ENCODE results near the gene FBP1.

- TF ChIP-seq RARB (CRISPR knock-in tag; IDR thresholded peaks at IDR 0.05) (no peak), BACH2 (CRISPR knock-in tag; IDR thresholded peaks at IDR 0.05; ENCODE audit: borderline replicate concordance) (no peak), ZC3H10 (CRISPR knock-in tag; IDR thresholded peaks at IDR 0.05) (no peak), CSDC2 (CRISPR knock-in tag; IDR thresholded peaks at IDR 0.05) (no peak), PPARA (CRISPR knock-in tag; IDR thresholded peaks at IDR 0.05; ENCODE audit: borderline replicate concordance) (no peak), ZNF70 (CRISPR knock-in tag; IDR thresholded peaks at IDR 0.05) (no peak), ZFP30 (CRISPR knock-in tag; IDR thresholded peaks at IDR 0.05) (no peak), TCF4 (CRISPR knock-in tag; IDR thresholded peaks at IDR 0.05; ENCODE audit: borderline replicate concordance) (no peak), TOX (CRISPR knock-in tag; IDR thresholded peaks at IDR 0.05; ENCODE audit: borderline replicate concordance) (no peak)
- TF ChIP-seq, protein P1, sequence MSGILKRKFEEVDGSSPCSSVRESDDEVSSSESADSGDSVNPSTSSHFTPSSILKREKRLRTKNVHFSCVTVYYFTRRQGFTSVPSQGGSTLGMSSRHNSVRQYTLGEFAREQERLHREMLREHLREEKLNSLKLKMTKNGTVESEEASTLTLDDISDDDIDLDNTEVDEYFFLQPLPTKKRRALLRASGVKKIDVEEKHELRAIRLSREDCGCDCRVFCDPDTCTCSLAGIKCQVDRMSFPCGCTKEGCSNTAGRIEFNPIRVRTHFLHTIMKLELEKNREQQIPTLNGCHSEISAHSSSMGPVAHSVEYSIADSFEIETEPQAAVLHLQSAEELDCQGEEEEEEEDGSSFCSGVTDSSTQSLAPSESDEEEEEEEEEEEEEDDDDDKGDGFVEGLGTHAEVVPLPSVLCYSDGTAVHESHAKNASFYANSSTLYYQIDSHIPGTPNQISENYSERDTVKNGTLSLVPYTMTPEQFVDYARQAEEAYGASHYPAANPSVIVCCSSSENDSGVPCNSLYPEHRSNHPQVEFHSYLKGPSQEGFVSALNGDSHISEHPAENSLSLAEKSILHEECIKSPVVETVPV (CRISPR knock-in tag; IDR thresholded peaks at IDR 0.05): no peak
- TF ChIP-seq, protein P2, sequence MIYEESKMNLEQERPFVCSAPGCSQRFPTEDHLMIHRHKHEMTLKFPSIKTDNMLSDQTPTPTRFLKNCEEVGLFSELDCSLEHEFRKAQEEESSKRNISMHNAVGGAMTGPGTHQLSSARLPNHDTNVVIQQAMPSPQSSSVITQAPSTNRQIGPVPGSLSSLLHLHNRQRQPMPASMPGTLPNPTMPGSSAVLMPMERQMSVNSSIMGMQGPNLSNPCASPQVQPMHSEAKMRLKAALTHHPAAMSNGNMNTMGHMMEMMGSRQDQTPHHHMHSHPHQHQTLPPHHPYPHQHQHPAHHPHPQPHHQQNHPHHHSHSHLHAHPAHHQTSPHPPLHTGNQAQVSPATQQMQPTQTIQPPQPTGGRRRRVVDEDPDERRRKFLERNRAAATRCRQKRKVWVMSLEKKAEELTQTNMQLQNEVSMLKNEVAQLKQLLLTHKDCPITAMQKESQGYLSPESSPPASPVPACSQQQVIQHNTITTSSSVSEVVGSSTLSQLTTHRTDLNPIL (CRISPR knock-in tag; IDR thresholded peaks at IDR 0.05; ENCODE audit: low read depth): no peak
- TF ChIP-seq, protein P3, sequence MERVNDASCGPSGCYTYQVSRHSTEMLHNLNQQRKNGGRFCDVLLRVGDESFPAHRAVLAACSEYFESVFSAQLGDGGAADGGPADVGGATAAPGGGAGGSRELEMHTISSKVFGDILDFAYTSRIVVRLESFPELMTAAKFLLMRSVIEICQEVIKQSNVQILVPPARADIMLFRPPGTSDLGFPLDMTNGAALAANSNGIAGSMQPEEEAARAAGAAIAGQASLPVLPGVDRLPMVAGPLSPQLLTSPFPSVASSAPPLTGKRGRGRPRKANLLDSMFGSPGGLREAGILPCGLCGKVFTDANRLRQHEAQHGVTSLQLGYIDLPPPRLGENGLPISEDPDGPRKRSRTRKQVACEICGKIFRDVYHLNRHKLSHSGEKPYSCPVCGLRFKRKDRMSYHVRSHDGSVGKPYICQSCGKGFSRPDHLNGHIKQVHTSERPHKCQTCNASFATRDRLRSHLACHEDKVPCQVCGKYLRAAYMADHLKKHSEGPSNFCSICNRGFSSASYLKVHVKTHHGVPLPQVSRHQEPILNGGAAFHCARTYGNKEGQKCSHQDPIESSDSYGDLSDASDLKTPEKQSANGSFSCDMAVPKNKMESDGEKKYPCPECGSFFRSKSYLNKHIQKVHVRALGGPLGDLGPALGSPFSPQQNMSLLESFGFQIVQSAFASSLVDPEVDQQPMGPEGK (CRISPR knock-in tag; IDR thresholded peaks at IDR 0.05; ENCODE audit: borderline replicate concordance): no peak
These were observed 40.2 kb downstream of the FBP1 start for GRCh38 chr9:94599102-94599501.

Data from SK-N-SH treated with all-trans-retinoic acid at 6 μM for 48 hours (cell line).